Suprapubic skin (tissue), 4 donors: ENCODE measurements around the gene ADAP1. TPM values are rescaled to one million over a fixed set of nuclear protein-coding genes. Genes with fewer than 3 reads are reported as not detected.

ENCODE experiments used
- DNase-seq, 2 donors: peaks; one replicate each; pipeline ENCODE4 v3.0.0-alpha.2; 2019; ENCODE audit warnings: low spot score in 2 of 2
- H3K27ac ChIP-seq: fragments of 200-600 bp; sonication (generic); one replicate; pipeline ENCODE4 v1.5.1; 2019
- H3K27me3 ChIP-seq: fragments of 200-600 bp; sonication (generic); one replicate; pipeline ENCODE4 v1.5.1; 2019
- H3K36me3 ChIP-seq: fragments of 200-600 bp; sonication (generic); one replicate; pipeline ENCODE4 v1.5.1; 2019
- H3K4me1 ChIP-seq: fragments of 200-600 bp; sonication (generic); one replicate; pipeline ENCODE4 v1.5.1; 2019
- H3K4me3 ChIP-seq: fragments of 200-600 bp; sonication (generic); one replicate; pipeline ENCODE4 v1.5.1; 2019; ENCODE audit warnings: mild to moderate bottlenecking
- H3K9me3 ChIP-seq: fragments of 200-600 bp; sonication (generic); one replicate; pipeline ENCODE4 v1.5.1; 2019
- CTCF ChIP-seq, 2 donors: fragments of 200-600 bp in 1 of 2; fragments of 450-650 bp in 1 of 2; sonication (generic) in 1 of 2; IDR thresholded peaks; one replicate each; pipeline ENCODE4 v1.5.1; 2016 to 2019; ENCODE audit warnings: antibody characterized with exemption in 2 of 2, mild to moderate bottlenecking in 1 of 2, moderate library complexity in 1 of 2
- EP300 ChIP-seq: sonication (generic); formaldehyde crosslinking; IDR thresholded peaks from one replicate; pipeline ENCODE4 v1.6.1; 2017; ENCODE audit warnings: antibody characterized with exemption
- POLR2A ChIP-seq, 2 donors: fragments of 450-650 bp; IDR thresholded peaks; one replicate each; pipeline ENCODE4 v1.6.1; 2017; ENCODE audit warnings: antibody characterized with exemption in 2 of 2, mild to moderate bottlenecking in 2 of 2, moderate library complexity in 2 of 2
- POLR2AphosphoS5 ChIP-seq, 3 donors: sonication (generic); formaldehyde crosslinking; IDR thresholded peaks; one replicate each; pipeline ENCODE4 v1.6.1; 2017; ENCODE audit warnings: antibody characterized with exemption in 3 of 3
- WGBS: methylation state at CpG from one replicate; pipeline ENCODE4 v1.1.5; 2018; 5-methylcytosine and 5-hydroxymethylcytosine counted together
- total RNA-seq, 4 donors: library from RNA; depleted of rRNA; stranded (reverse); fragments of >200 nt; gene quantifications; one replicate each; pipeline ENCODE4 v1.1.0, GENCODE V29; 2016

The ADAP1 gene
- total RNA-seq, 4 donors from 2014 or later: 4.1 to 9.1 (median 6.3) TPM

DNA sequence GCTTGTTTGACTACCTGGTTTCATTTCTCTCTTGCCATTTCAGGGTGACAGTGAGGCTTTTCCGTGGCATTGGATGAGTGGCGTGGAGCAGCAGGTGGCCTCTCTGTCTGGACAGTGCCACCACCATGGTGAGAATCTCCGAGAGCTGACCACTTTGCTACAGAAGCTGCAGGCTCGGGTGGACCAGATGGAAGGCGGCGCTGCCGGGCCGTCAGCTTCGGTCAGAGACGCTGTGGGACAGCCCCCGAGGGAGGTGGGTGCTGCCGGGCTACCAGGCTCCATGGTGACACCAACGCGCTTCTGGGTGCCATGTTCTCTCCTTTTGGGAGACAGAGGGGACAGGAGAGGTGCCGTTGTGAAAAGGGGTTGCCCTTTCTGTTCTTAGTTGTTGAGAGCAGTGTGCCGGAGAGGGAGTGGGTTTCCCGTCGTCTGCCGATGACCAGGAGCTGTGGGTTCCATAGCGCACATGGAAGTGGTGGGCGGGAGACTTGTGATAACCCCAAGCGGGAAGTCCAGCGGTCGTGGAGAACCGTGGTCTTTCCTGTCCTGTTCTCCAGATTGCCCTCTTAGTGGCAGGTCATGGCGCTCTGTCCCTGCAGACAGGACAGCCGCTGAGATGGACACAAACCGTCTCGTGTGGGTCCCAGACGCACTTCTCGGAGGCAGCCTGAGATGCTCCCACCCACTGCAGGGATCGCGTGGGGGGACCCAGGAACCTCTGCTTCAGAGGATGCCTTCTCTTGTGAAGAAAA, 100.9 kb downstream of the ADAP1 start:
- no peak for TF ChIP-seq POLR2AphosphoS5 (IDR thresholded peaks at IDR 0.05)
- TF ChIP-seq EP300: no peak
- TF ChIP-seq CTCF (IDR thresholded peaks at IDR 0.05): no peak
- TF ChIP-seq POLR2A (IDR thresholded peaks at IDR 0.05): no peak
- Histone ChIP-seq H3K36me3 (peaks cover 92% of the 10 kb centered on the region), H3K4me1 (no peaks in the 10 kb centered on the region), H3K4me3 (no peak overlapping the region), H3K27me3 (no peaks in the 10 kb centered on the region), H3K9me3 (no peaks in the 10 kb centered on the region), H3K27ac (no peak overlapping the region)
- WGBS: 93% methylated on average over 21 of the region's 33 CpGs
- no peak for DNase-seq

GRCh38 chr7:851204-851603, 103.3 kb downstream of the ADAP1 start:
- DNase-seq: no peak
- no peak overlapping the region for H3K27ac ChIP-seq
- TF ChIP-seq CTCF (IDR thresholded peaks at IDR 0.05) (no peak), POLR2A (IDR thresholded peaks at IDR 0.05) (no peak), EP300 (no peak), POLR2AphosphoS5 (IDR thresholded peaks at IDR 0.05) (no peak)
- H3K4me3 ChIP-seq: no peak overlapping the region
- H3K4me1 ChIP-seq: no peaks in the 10 kb centered on the region
- no peaks in the 10 kb centered on the region for H3K27me3 ChIP-seq
- no peaks in the 10 kb centered on the region for H3K9me3 ChIP-seq
- 93% methylated on average over 9 of the region's 14 CpGs for WGBS
- peaks cover 77% of the 10 kb centered on the region for H3K36me3 ChIP-seq

GRCh38 chr7:849781-850180, 104.7 kb downstream of the ADAP1 start:
- Histone ChIP-seq H3K36me3 (peaks cover 71% of the 10 kb centered on the region), H3K4me3 (no peak overlapping the region), H3K9me3 (no peaks in the 10 kb centered on the region), H3K27ac (no peak overlapping the region), H3K27me3 (no peaks in the 10 kb centered on the region), H3K4me1 (no peaks in the 10 kb centered on the region)
- WGBS: 74% methylated on average over 15 of the region's 19 CpGs
- TF ChIP-seq POLR2AphosphoS5 (IDR thresholded peaks at IDR 0.05) (no peak), CTCF (IDR thresholded peaks at IDR 0.05) (no peak), EP300 (no peak), POLR2A (IDR thresholded peaks at IDR 0.05) (no peak)
- DNase-seq: no peak

- no peak for TF ChIP-seq POLR2AphosphoS5 (IDR thresholded peaks at IDR 0.05)
- TF ChIP-seq POLR2A (IDR thresholded peaks at IDR 0.05): no peak
- no peak for TF ChIP-seq EP300
- no peak for TF ChIP-seq CTCF (IDR thresholded peaks at IDR 0.05)
- H3K36me3 ChIP-seq: peaks cover 71% of the 10 kb centered on the region
- no peak overlapping the region for H3K27ac ChIP-seq
- no peaks in the 10 kb centered on the region for H3K4me1 ChIP-seq
- no peaks in the 10 kb centered on the region for H3K9me3 ChIP-seq
- no peaks in the 10 kb centered on the region for H3K27me3 ChIP-seq
- WGBS: 90% methylated on average over 10 of the region's 14 CpGs
- DNase-seq: no peak
- no peak overlapping the region for H3K4me3 ChIP-seq
Measured at GRCh38 chr7:849145-849544, 105.3 kb downstream of the ADAP1 start.

Other genes with a start within 250 kb of the ADAP1 start
- gene DNAAF5, start 228.0 kb downstream of the ADAP1 start, total RNA-seq: 10 to 100 TPM; 26.7 to 34.4 (median 29.0) TPM
- gene PRKAR1B, start 227.4 kb downstream of the ADAP1 start, total RNA-seq: 10 to 100 TPM in 2 of 4 donors, 1 to 10 TPM in 2; 8.2 to 12.3 (median 10.5) TPM
- 100 to 1,000 TPM; 225 to 475 (median 263) TPM for gene SUN1, start 122.2 kb downstream of the ADAP1 start, total RNA-seq
- 10 to 100 TPM; 27.7 to 58.2 (median 47.8) TPM for gene GET4, start 78.1 kb downstream of the ADAP1 start, total RNA-seq
- gene COX19, start 20.9 kb upstream of the ADAP1 start, total RNA-seq: 10 to 100 TPM; 11.6 to 55.2 (median 13.2) TPM
- gene CYP2W1, start 28.5 kb upstream of the ADAP1 start, total RNA-seq: 10 to 100 TPM; 13.3 to 20.8 (median 15.4) TPM
- gene GPR146, start 89.9 kb upstream of the ADAP1 start, total RNA-seq: 10 to 100 TPM; 24.1 to 50.8 (median 39.3) TPM
- 10 to 100 TPM in 1 of 4 donors, 1 to 10 TPM in 3; 2.6 to 11.9 (median 5.1) TPM for gene GPER1, start 133.4 kb upstream of the ADAP1 start, total RNA-seq
- 10 to 100 TPM; 17.8 to 27.0 (median 22.3) TPM for gene ZFAND2A, start 205.5 kb upstream of the ADAP1 start, total RNA-seq